GM12878 (cell line): Measurements from ENCODE around the gene RASGRF2. TPM values are rescaled to one million over a fixed set of nuclear protein-coding genes. Genes with fewer than 3 reads are reported as not detected.

Source experiments
- ATAC-seq: fragments of 200-7000 bp; cut with Tn5 transposase; 3 replicates; pipeline ENCODE4 v1.9.1; 2020; ENCODE audit warnings: mild to moderate bottlenecking, moderate library complexity
- BruUV-seq: library from RNA; stranded (reverse); fragments of 400-500 nt; replicated peaks from 2 replicates; lab custom pipeline; 2021; lab: Mats Ljungman, UMichigan
- CTCF ChIA-PET: fragments of 300-600 bp; sonication (Branson Sonifier 250); formaldehyde crosslinking; extraction: SDS; loops from one replicate; lab custom pipeline; 2021; ENCODE audit warnings: inconsistent platforms; lab: Yijun Ruan, JAX
- POLR2A ChIA-PET: fragments of 350-600 bp; formaldehyde crosslinking; extraction: SDS; loops from one replicate; lab custom pipeline; 2021; ENCODE audit warnings: inconsistent platforms; lab: Charles Lee
- RAD21 ChIA-PET: fragments of 300-600 bp; sonication (Branson Sonifier 250); formaldehyde crosslinking; loops from one replicate; lab custom pipeline; 2023; ENCODE audit warnings: antibody characterized with exemption; ENCODE audit not compliant: unreplicated experiment; lab: Charles Lee
- SMC1A ChIA-PET: fragments of 300-600 bp; sonication (Branson Sonifier 250); formaldehyde crosslinking; loops from one replicate; lab custom pipeline; 2023; ENCODE audit not compliant: unreplicated experiment, uncharacterized antibody; lab: Charles Lee
- DNase-seq: peaks from one replicate; pipeline ENCODE4 v3.0.0-alpha.2; 2011; ENCODE audit warnings: low read depth, low spot score
- FAIRE-seq: peaks from 3 replicates; lab custom pipeline; 2011; peaks lifted over from hg19 to GRCh38; lab: Jason Lieb, UNC
- H2AFZ ChIP-seq: 2 replicates; pipeline ENCODE4 v1.6.0; 2011; ENCODE audit warnings: low read depth, low read length, control low read depth; ENCODE audit not compliant: control insufficient read depth
- H3K27ac ChIP-seq: 2 replicates; pipeline ENCODE4 v1.5.1; 2011; ENCODE audit warnings: control low read depth; ENCODE audit not compliant: control insufficient read depth, insufficient read depth
- H3K27me3 ChIP-seq, 2 experiments: replicated peaks in 1 of 2; 2 replicates each; pipeline versions ENCODE4 v1.6.0 to v1.6.1; 2011; ENCODE audit warnings: low read length in 1 of 2; ENCODE audit not compliant: control insufficient read depth in 2 of 2, insufficient read depth in 2 of 2
- H3K36me3 ChIP-seq, 2 experiments: 2 replicates each; pipeline ENCODE4 v1.5.1; 2011; ENCODE audit warnings: low read length in 1 of 2; ENCODE audit not compliant: control insufficient read depth in 2 of 2, insufficient read depth in 2 of 2
- H3K4me1 ChIP-seq: 2 replicates; pipeline ENCODE4 v1.6.1; 2011; ENCODE audit warnings: mild to moderate bottlenecking, low read length, moderate library complexity, mixed read lengths; ENCODE audit not compliant: control insufficient read depth, insufficient read depth
- H3K4me2 ChIP-seq: 2 replicates; pipeline ENCODE4 v1.6.0; 2011; ENCODE audit warnings: control low read depth; ENCODE audit not compliant: control insufficient read depth, insufficient read depth
- H3K4me3 ChIP-seq: fragments of 200-600 bp; sonication (generic); 2 replicates; pipeline ENCODE4 v1.5.1; 2016
- H3K79me2 ChIP-seq: 2 replicates; pipeline ENCODE4 v1.6.0; 2011; ENCODE audit warnings: low read length; ENCODE audit not compliant: control insufficient read depth, insufficient read depth
- H3K9ac ChIP-seq: 2 replicates; pipeline ENCODE4 v1.8.0; 2011; ENCODE audit warnings: low read length, control low read depth, mixed read lengths; ENCODE audit not compliant: control insufficient read depth, insufficient read depth
- H3K9me3 ChIP-seq: replicated peaks from 3 replicates; pipeline ENCODE4 v1.5.1; 2011; ENCODE audit warnings: mild to moderate bottlenecking, low read length; ENCODE audit not compliant: control insufficient read depth, insufficient read depth
- H4K20me1 ChIP-seq: 2 replicates; pipeline ENCODE4 v1.6.0; 2011; ENCODE audit not compliant: control insufficient read depth, insufficient read depth
- HDAC6 ChIP-seq: fragments of 200-600 bp; sonication (generic); IDR thresholded peaks from one replicate; pipeline ENCODE4 v1.8.0; 2017; ENCODE audit warnings: antibody characterized with exemption; ENCODE audit not compliant: unreplicated experiment
- MTA3 ChIP-seq: IDR thresholded peaks from 2 replicates; pipeline ENCODE4 v1.6.1; 2012; ENCODE audit warnings: low read length, inconsistent platforms, borderline replicate concordance
- ZSCAN29 ChIP-seq: fragments of 450-650 bp; IDR thresholded peaks from 2 replicates; pipeline ENCODE4 v1.6.1; 2017; ENCODE audit warnings: mild to moderate bottlenecking, moderate library complexity
- WGBS: methylation state at CpG from one replicate; pipeline ENCODE4 v1.1.6; 2016; ENCODE audit warnings: low lambda C conversion rate; ENCODE audit not compliant: insufficient replicate concordance, insufficient coverage; ENCODE audit errors: missing lambda C conversion rate; 5-methylcytosine and 5-hydroxymethylcytosine counted together
- in situ Hi-C: fragments of 300-500 bp; cut with MboI; formaldehyde crosslinking; loops from 9 replicates; pipeline ENCODE4 v1.14.3; 2018; ENCODE audit warnings: mixed read lengths
- intact Hi-C: fragments of 100-400 bp; cut with micrococcal nuclease; formaldehyde crosslinking; loops from one replicate; pipeline ENCODE4 v1.14.2; 2022; ENCODE audit not compliant: unreplicated experiment
- polyA plus RNA-seq, 11 experiments: library from polyadenylated mRNA; depleted of rRNA in 4 of 11; unstranded in 6 of 11; stranded (reverse) in 5 of 11; fragments of >200 nt; fragmentation: Nextera tagmentation in 4 of 11; fragmentation: Illumina TruSeq in 1 of 11; extraction: Ambion mirVana in 4 of 11; extraction: Trizol in 1 of 11; gene quantifications; 1 replicate in 1 of 11; 2 replicates in 10 of 11; pipeline versions ENCODE4 v1.2.1 to v1.2.3, GENCODE V29; 2011 to 2016; ENCODE audit warnings: inconsistent platforms in 2 of 11, missing spikeins in 2 of 11, low read depth in 1 of 11
- total RNA-seq, 4 experiments: library from RNA; depleted of rRNA in 3 of 4; stranded (reverse); fragments of >200 nt in 3 of 4; fragmentation: Illumina TruSeq in 1 of 4; extraction: Trizol in 1 of 4; gene quantifications; 2 replicates each; pipeline versions ENCODE4 v1.2.1 to v1.2.3, GENCODE V29; 2013 to 2021
- TF ChIP-seq, protein P1 (sequence below): IDR thresholded peaks from 2 replicates; pipeline ENCODE4 v1.6.1; 2011; ENCODE audit warnings: borderline replicate concordance, low read depth, mild to moderate bottlenecking, moderate library complexity, low read length; ENCODE audit not compliant: insufficient read depth, poor library complexity, severe bottlenecking
- TF ChIP-seq, protein P2 (sequence below): fragments of 450-650 bp; formaldehyde crosslinking; IDR thresholded peaks from 2 replicates; pipeline ENCODE4 v1.5.0; 2022; ENCODE audit warnings: mild to moderate bottlenecking, missing genetic modification characterization
- TF ChIP-seq, protein P3 (sequence below): IDR thresholded peaks from 2 replicates; pipeline ENCODE4 v1.6.1; 2012; ENCODE audit warnings: low read length, inconsistent platforms

Gene RASGRF2
- total and polyA plus RNA-seq, 10 of the 15 experiments (the other 5 are each of a cell fraction or from before 2014, with no cell fraction given) = 0.05 to 0.24 (median 0.07) TPM

DNA sequence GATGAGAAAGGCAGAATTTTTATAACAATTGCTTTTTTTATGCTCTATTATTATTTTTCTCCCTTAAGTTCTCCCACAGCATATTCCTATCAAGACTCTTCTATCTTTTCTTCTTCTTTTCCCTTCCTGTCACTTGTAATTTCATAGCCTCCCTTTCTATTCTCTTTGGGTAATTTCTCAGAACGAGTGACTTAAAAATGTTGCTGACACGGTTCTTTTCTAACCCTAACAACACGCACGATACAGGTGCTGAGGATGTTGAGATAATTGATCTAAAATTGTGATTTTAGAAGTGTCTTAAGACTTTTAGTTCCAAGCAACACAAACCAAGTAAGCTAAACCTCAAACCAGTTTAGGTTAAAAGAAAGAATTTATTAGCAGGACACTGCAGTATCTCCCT lies 105.9 kb downstream of the RASGRF2 start:
- ATAC-seq (no peak), FAIRE-seq (no peak), DNase-seq (no peak)
- ChIA-PET CTCF (interaction anchor here (0.8 kb wide), 1 partner anchor 42 kb away, joined by 3 read pairs; no protein-coding TSS in a partner anchor), POLR2A (no interaction called here), RAD21 (no interaction called here), SMC1A (no interaction called here)
- intact Hi-C loops = no loop called here
- no peaks in the 10 kb centered on the region for H3K9me3 ChIP-seq
- no TSS peak for BruUV-seq
- no peaks in the 10 kb centered on the region for H3K36me3 ChIP-seq
- H2AFZ ChIP-seq = no peak overlapping the region
- WGBS = 86% methylated on average over 4 of the region's 4 CpGs
- TF ChIP-seq MTA3 = no peak
- TF ChIP-seq, protein P1, sequence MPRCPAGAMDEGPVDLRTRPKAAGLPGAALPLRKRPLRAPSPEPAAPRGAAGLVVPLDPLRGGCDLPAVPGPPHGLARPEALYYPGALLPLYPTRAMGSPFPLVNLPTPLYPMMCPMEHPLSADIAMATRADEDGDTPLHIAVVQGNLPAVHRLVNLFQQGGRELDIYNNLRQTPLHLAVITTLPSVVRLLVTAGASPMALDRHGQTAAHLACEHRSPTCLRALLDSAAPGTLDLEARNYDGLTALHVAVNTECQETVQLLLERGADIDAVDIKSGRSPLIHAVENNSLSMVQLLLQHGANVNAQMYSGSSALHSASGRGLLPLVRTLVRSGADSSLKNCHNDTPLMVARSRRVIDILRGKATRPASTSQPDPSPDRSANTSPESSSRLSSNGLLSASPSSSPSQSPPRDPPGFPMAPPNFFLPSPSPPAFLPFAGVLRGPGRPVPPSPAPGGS = no peak
- H3K4me1 ChIP-seq = no peaks in the 10 kb centered on the region
- in situ Hi-C loops = no loop called here
- H3K4me2 ChIP-seq = no peak overlapping the region
- H3K27ac ChIP-seq = no peak overlapping the region
- no peak overlapping the region for H3K4me3 ChIP-seq
- 0 out of 4 replicates have a peak, but pooled peaks cover 0 to 2% of the 10 kb centered on the region in 2 experiments for H3K27me3 ChIP-seq
- H4K20me1 ChIP-seq = no peaks in the 10 kb centered on the region
- no peak overlapping the region for H3K9ac ChIP-seq
- no peaks in the 10 kb centered on the region for H3K79me2 ChIP-seq

DNA sequence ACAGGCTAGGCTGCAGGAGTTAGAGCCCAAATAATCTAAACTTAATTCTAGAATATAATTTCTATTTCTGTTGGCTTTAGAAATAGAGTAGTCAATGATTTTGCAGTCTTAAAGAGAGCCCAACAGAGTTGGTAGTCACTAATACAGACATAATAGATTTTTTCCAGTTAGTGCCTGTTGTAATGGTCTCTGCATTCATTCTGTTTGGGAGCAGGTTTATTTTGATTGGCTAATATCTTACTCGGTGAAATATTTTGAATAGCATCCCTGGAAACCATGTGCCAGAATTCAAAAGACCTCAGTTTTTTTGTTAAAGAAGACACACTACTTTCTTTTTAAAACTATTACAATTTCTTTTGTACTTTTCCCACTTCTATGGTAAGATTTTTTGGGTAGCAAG lies 107.2 kb downstream of the RASGRF2 start:
- no peak overlapping the region for H3K4me2 ChIP-seq
- no peaks in the 10 kb centered on the region for H4K20me1 ChIP-seq
- H3K27ac ChIP-seq = no peak overlapping the region
- H3K4me1 ChIP-seq = no peaks in the 10 kb centered on the region
- ATAC-seq (no peak), DNase-seq (no peak), FAIRE-seq (no peak)
- no peak overlapping the region for H2AFZ ChIP-seq
- H3K9me3 ChIP-seq = no peaks in the 10 kb centered on the region
- no peak overlapping the region for H3K9ac ChIP-seq
- CTCF ChIA-PET = no interaction called here
- no peak overlapping the region for H3K4me3 ChIP-seq
- H3K27me3 ChIP-seq = 0 out of 4 replicates have a peak, but pooled peaks cover 0 to 2% of the 10 kb centered on the region in 2 experiments
- no peaks in the 10 kb centered on the region for H3K36me3 ChIP-seq
- BruUV-seq = no TSS peak
- POLR2A ChIA-PET = no interaction called here
- intact Hi-C loops = no loop called here
- SMC1A ChIA-PET = no interaction called here
- 78% methylated on average over 1 of the region's 1 CpG for WGBS
- TF ChIP-seq, protein P2, sequence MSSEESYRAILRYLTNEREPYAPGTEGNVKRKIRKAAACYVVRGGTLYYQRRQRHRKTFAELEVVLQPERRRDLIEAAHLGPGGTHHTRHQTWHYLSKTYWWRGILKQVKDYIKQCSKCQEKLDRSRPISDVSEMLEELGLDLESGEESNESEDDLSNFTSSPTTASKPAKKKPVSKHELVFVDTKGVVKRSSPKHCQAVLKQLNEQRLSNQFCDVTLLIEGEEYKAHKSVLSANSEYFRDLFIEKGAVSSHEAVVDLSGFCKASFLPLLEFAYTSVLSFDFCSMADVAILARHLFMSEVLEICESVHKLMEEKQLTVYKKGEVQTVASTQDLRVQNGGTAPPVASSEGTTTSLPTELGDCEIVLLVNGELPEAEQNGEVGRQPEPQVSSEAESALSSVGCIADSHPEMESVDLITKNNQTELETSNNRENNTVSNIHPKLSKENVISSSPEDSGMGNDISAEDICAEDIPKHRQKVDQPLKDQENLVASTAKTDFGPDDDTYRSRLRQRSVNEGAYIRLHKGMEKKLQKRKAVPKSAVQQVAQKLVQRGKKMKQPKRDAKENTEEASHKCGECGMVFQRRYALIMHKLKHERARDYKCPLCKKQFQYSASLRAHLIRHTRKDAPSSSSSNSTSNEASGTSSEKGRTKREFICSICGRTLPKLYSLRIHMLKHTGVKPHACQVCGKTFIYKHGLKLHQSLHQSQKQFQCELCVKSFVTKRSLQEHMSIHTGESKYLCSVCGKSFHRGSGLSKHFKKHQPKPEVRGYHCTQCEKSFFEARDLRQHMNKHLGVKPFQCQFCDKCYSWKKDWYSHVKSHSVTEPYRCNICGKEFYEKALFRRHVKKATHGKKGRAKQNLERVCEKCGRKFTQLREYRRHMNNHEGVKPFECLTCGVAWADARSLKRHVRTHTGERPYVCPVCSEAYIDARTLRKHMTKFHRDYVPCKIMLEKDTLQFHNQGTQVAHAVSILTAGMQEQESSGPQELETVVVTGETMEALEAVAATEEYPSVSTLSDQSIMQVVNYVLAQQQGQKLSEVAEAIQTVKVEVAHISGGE (CRISPR knock-in tag) = no peak
- no peak for TF ChIP-seq HDAC6
- TF ChIP-seq, protein P3, sequence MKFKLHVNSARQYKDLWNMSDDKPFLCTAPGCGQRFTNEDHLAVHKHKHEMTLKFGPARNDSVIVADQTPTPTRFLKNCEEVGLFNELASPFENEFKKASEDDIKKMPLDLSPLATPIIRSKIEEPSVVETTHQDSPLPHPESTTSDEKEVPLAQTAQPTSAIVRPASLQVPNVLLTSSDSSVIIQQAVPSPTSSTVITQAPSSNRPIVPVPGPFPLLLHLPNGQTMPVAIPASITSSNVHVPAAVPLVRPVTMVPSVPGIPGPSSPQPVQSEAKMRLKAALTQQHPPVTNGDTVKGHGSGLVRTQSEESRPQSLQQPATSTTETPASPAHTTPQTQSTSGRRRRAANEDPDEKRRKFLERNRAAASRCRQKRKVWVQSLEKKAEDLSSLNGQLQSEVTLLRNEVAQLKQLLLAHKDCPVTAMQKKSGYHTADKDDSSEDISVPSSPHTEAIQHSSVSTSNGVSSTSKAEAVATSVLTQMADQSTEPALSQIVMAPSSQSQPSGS = no peak
- no peak for TF ChIP-seq ZSCAN29
- RAD21 ChIA-PET = no interaction called here
- in situ Hi-C loops = no loop called here
- no peaks in the 10 kb centered on the region for H3K79me2 ChIP-seq
